Measurements from ENCODE around the gene DMBX1. TPM values are rescaled to one million over a fixed set of nuclear protein-coding genes. Genes with fewer than 3 reads are reported as not detected.
A peak's percentile ranks its signal among the peaks of the same experiment; 100 is the strongest.

Gene DMBX1
- total and polyA plus RNA-seq, 9 of the 15 experiments (the other 6 are each of a cell fraction or from before 2014, with no cell fraction given): 0.25 to 4.3 (median 1.0) TPM

DNA sequence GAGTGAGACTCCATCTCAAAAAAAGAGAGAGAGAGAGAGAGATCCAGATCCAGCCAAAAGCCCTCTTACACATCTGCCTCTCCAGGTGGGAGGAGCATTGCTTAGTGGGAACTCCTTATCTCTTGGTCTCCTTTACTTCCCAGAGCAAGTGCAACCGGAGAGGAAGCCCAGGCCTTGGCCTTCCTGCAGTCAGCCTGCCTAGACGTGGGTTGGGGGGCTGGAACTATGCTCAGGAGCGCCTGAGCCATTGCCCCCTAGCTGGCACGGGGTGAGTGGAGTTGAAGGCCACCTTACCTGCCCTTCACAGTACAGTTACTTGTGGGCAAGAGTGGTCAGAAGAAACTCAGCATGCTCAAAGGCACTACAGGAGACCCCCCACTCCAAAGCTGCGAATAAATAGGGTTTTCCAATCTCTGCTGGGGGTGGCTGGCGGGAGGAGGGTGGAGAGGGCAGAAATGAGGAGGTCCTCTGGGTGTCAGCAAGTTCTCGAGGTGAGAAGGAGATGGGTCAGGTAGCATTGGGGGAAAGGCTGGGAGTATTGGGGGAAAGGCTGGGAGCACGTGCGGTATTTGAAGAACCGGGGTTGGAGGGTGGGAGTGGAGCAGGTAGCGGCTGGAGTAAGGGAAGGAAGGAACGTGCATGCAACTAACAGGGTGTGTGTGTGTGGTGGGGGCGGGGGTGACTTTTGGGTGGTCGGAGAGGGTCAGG is 4.7 kb upstream of the DMBX1 start (continued):
- TF ChIP-seq, protein P1, sequence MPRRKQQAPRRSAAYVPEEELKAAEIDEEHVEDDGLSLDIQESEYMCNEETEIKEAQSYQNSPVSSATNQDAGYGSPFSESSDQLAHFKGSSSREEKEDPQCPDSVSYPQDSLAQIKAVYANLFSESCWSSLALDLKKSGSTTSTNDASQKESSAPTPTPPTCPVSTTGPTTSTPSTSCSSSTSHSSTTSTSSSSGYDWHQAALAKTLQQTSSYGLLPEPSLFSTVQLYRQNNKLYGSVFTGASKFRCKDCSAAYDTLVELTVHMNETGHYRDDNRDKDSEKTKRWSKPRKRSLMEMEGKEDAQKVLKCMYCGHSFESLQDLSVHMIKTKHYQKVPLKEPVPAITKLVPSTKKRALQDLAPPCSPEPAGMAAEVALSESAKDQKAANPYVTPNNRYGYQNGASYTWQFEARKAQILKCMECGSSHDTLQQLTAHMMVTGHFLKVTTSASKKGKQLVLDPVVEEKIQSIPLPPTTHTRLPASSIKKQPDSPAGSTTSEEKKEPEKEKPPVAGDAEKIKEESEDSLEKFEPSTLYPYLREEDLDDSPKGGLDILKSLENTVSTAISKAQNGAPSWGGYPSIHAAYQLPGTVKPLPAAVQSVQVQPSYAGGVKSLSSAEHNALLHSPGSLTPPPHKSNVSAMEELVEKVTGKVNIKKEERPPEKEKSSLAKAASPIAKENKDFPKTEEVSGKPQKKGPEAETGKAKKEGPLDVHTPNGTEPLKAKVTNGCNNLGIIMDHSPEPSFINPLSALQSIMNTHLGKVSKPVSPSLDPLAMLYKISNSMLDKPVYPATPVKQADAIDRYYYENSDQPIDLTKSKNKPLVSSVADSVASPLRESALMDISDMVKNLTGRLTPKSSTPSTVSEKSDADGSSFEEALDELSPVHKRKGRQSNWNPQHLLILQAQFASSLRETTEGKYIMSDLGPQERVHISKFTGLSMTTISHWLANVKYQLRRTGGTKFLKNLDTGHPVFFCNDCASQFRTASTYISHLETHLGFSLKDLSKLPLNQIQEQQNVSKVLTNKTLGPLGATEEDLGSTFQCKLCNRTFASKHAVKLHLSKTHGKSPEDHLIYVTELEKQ (CRISPR knock-in tag; IDR thresholded peaks at IDR 0.05): no peak
- TF ChIP-seq, protein P2, sequence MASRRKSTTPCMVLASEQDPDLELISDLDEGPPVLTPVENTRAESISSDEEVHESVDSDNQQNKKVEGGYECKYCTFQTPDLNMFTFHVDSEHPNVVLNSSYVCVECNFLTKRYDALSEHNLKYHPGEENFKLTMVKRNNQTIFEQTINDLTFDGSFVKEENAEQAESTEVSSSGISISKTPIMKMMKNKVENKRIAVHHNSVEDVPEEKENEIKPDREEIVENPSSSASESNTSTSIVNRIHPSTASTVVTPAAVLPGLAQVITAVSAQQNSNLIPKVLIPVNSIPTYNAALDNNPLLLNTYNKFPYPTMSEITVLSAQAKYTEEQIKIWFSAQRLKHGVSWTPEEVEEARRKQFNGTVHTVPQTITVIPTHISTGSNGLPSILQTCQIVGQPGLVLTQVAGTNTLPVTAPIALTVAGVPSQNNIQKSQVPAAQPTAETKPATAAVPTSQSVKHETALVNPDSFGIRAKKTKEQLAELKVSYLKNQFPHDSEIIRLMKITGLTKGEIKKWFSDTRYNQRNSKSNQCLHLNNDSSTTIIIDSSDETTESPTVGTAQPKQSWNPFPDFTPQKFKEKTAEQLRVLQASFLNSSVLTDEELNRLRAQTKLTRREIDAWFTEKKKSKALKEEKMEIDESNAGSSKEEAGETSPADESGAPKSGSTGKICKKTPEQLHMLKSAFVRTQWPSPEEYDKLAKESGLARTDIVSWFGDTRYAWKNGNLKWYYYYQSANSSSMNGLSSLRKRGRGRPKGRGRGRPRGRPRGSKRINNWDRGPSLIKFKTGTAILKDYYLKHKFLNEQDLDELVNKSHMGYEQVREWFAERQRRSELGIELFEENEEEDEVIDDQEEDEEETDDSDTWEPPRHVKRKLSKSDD (conservative IDR thresholded peaks at IDR 0.05; ENCODE audit: low read length): no peak
- TF ChIP-seq NFIC (IDR thresholded peaks at IDR 0.05): no peak
- peak; percentile 33; the same call in 1 of the 2 replicates for TF ChIP-seq PHF8 (IDR thresholded peaks at IDR 0.05; ENCODE audit: borderline replicate concordance, low read length)
- TF ChIP-seq, protein P3, sequence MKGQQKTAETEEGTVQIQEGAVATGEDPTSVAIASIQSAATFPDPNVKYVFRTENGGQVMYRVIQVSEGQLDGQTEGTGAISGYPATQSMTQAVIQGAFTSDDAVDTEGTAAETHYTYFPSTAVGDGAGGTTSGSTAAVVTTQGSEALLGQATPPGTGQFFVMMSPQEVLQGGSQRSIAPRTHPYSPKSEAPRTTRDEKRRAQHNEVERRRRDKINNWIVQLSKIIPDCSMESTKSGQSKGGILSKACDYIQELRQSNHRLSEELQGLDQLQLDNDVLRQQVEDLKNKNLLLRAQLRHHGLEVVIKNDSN (CRISPR knock-in tag; IDR thresholded peaks at IDR 0.05): no peak
- TF ChIP-seq, protein P4, sequence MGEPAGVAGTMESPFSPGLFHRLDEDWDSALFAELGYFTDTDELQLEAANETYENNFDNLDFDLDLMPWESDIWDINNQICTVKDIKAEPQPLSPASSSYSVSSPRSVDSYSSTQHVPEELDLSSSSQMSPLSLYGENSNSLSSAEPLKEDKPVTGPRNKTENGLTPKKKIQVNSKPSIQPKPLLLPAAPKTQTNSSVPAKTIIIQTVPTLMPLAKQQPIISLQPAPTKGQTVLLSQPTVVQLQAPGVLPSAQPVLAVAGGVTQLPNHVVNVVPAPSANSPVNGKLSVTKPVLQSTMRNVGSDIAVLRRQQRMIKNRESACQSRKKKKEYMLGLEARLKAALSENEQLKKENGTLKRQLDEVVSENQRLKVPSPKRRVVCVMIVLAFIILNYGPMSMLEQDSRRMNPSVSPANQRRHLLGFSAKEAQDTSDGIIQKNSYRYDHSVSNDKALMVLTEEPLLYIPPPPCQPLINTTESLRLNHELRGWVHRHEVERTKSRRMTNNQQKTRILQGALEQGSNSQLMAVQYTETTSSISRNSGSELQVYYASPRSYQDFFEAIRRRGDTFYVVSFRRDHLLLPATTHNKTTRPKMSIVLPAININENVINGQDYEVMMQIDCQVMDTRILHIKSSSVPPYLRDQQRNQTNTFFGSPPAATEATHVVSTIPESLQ (CRISPR knock-in tag; IDR thresholded peaks at IDR 0.05): no peak
- TF ChIP-seq, protein P5, sequence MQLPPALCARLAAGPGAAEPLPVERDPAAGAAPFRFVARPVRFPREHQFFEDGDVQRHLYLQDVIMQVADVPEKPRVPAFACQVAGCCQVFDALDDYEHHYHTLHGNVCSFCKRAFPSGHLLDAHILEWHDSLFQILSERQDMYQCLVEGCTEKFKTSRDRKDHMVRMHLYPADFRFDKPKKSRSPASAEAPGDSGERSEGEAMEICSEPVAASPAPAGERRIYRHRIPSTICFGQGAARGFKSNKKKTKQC (CRISPR knock-in tag; IDR thresholded peaks at IDR 0.05): 0 out of 2 replicates have a peak, but pooled peaks have one; percentile 26
- peak; percentile 40 for TF ChIP-seq KDM5B (IDR thresholded peaks at IDR 0.05; ENCODE audit: insufficient replicate concordance, low read depth, low read length)
- no peak for TF ChIP-seq FOXM1 (IDR thresholded peaks at IDR 0.05; ENCODE audit: low read depth)
- no peak for TF ChIP-seq FOXM1 (CRISPR knock-in tag; IDR thresholded peaks at IDR 0.05; ENCODE audit: low read depth)
- TF ChIP-seq KLF13 (tag; IDR thresholded peaks at IDR 0.05; ENCODE audit: borderline replicate concordance, low read depth): no peak
- no peak for TF ChIP-seq ZFPM2 (CRISPR knock-in tag; IDR thresholded peaks at IDR 0.05)
- TF ChIP-seq ZNF696 (CRISPR knock-in tag; conservative IDR thresholded peaks at IDR 0.05): no peak
- TF ChIP-seq, protein P6, sequence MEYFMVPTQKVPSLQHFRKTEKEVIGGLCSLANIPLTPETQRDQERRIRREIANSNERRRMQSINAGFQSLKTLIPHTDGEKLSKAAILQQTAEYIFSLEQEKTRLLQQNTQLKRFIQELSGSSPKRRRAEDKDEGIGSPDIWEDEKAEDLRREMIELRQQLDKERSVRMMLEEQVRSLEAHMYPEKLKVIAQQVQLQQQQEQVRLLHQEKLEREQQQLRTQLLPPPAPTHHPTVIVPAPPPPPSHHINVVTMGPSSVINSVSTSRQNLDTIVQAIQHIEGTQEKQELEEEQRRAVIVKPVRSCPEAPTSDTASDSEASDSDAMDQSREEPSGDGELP (CRISPR knock-in tag; IDR thresholded peaks at IDR 0.05; ENCODE audit: borderline replicate concordance): peak; percentile 20; the same call in 1 of the 2 replicates
